Trophoblast cell (in vitro differentiated cells and primary cell): ENCODE data around the gene TIMM50.
"Not testable (repeated sequence)": the region's sequence is repeated elsewhere in the genome, so short reads cannot be mapped to it uniquely, and the experiment has no call there.

Experiments
- DNase-seq, 2 donors: peaks; one replicate each; pipeline ENCODE4 v3.0.0-alpha.2; 2016
- H2AFZ ChIP-seq: 2 replicates; pipeline ENCODE4 v1.6.1; 2013; ENCODE audit warnings: low read length, moderate library complexity, mild to moderate bottlenecking; ENCODE audit not compliant: insufficient read depth, poor library complexity
- H2AK5ac ChIP-seq: 2 replicates; pipeline ENCODE4 v1.6.1; 2013; ENCODE audit warnings: mild to moderate bottlenecking, low read length
- H2BK120ac ChIP-seq: 2 replicates; pipeline ENCODE4 v1.6.1; 2013; ENCODE audit warnings: low read length, mild to moderate bottlenecking, moderate library complexity; ENCODE audit not compliant: insufficient read depth, poor library complexity
- H2BK12ac ChIP-seq: 2 replicates; pipeline ENCODE4 v1.6.1; 2013; ENCODE audit warnings: mild to moderate bottlenecking, low read length, moderate library complexity
- H2BK5ac ChIP-seq: 2 replicates; pipeline ENCODE4 v1.6.1; 2013; ENCODE audit warnings: low read length, low read depth, moderate library complexity, mild to moderate bottlenecking; ENCODE audit not compliant: poor library complexity
- H3K14ac ChIP-seq: 2 replicates; pipeline ENCODE4 v1.6.1; 2013; ENCODE audit warnings: mild to moderate bottlenecking, low read length
- H3K18ac ChIP-seq: 2 replicates; pipeline ENCODE4 v1.6.1; 2013; ENCODE audit warnings: mild to moderate bottlenecking, low read length
- H3K23ac ChIP-seq: 2 replicates; pipeline ENCODE4 v1.6.1; 2013; ENCODE audit warnings: low read length
- H3K27ac ChIP-seq: 2 replicates; pipeline ENCODE4 v1.5.1; 2013; ENCODE audit warnings: low read depth, mild to moderate bottlenecking, inconsistent platforms, low read length, moderate library complexity
- H3K27me3 ChIP-seq: 2 replicates; pipeline ENCODE4 v1.6.1; 2013; ENCODE audit warnings: inconsistent platforms, mild to moderate bottlenecking, low read length, moderate library complexity; ENCODE audit not compliant: insufficient read depth
- H3K36me3 ChIP-seq, 2 experiments: 1 replicate in 1 of 2; 2 replicates in 1 of 2; pipeline ENCODE4 v1.6.1; 2013; ENCODE audit warnings: low read length in 2 of 2, mild to moderate bottlenecking in 2 of 2, moderate library complexity in 1 of 2; ENCODE audit not compliant: insufficient read depth in 2 of 2, control insufficient read depth in 1 of 2
- H3K4ac ChIP-seq: 2 replicates; pipeline ENCODE4 v1.6.1; 2013; ENCODE audit warnings: low read depth, mild to moderate bottlenecking, low read length, moderate library complexity
- H3K4me1 ChIP-seq, 2 experiments: 1 replicate in 1 of 2; 2 replicates in 1 of 2; pipeline ENCODE4 v1.6.1; 2013; ENCODE audit warnings: low read length in 2 of 2, mild to moderate bottlenecking in 2 of 2, moderate library complexity in 1 of 2; ENCODE audit not compliant: insufficient read depth in 2 of 2, control insufficient read depth in 1 of 2
- H3K4me2 ChIP-seq: 2 replicates; pipeline ENCODE4 v1.6.1; 2013; ENCODE audit warnings: inconsistent platforms, mild to moderate bottlenecking, low read length, moderate library complexity
- H3K4me3 ChIP-seq: 2 replicates; pipeline ENCODE4 v1.5.1; 2013; ENCODE audit warnings: mild to moderate bottlenecking, low read depth, low read length, inconsistent platforms
- H3K79me1 ChIP-seq: one replicate; pipeline ENCODE4 v1.6.1; 2013; ENCODE audit warnings: low read length
- H3K79me2 ChIP-seq: 2 replicates; pipeline ENCODE4 v1.6.1; 2013; ENCODE audit warnings: low read length, mild to moderate bottlenecking; ENCODE audit not compliant: control insufficient read depth, insufficient read depth, poor library complexity
- H3K9ac ChIP-seq: 2 replicates; pipeline ENCODE4 v1.6.1; 2013; ENCODE audit warnings: mild to moderate bottlenecking, low read length
- H3K9me3 ChIP-seq: 2 replicates; pipeline ENCODE4 v1.6.1; 2013; ENCODE audit warnings: low read depth, mild to moderate bottlenecking, control low read depth, inconsistent platforms, low read length; ENCODE audit not compliant: insufficient read depth
- H4K12ac ChIP-seq: 2 replicates; pipeline ENCODE4 v1.6.1; 2013; ENCODE audit warnings: low read depth, mild to moderate bottlenecking, low read length, moderate library complexity
- H4K8ac ChIP-seq: 2 replicates; pipeline ENCODE4 v1.6.1; 2013; ENCODE audit warnings: low read depth, mild to moderate bottlenecking, low read length, moderate library complexity
- H4K91ac ChIP-seq: one replicate; pipeline ENCODE4 v1.6.1; 2013; ENCODE audit warnings: low read depth, mild to moderate bottlenecking, low read length, moderate library complexity
- WGBS: extraction: QIAGEN DNeasy Blood & Tissue Kit; methylation state at CpG from one replicate; pipeline ENCODE4 v1.1.7; 2013; ENCODE audit warnings: missing lambda C conversion rate; ENCODE audit not compliant: insufficient read length, insufficient coverage; ENCODE audit errors: extremely low coverage; 5-methylcytosine and 5-hydroxymethylcytosine counted together

Gene TIMM50

GRCh38 chr19:39479319-39479801 is 1.3 kb upstream of the TIMM50 start:
- H3K79me2 ChIP-seq, H4K8ac ChIP-seq, H2AFZ ChIP-seq, H3K9ac ChIP-seq, H2BK120ac ChIP-seq, H3K23ac ChIP-seq, H3K4me2 ChIP-seq, H2BK5ac ChIP-seq, H3K4ac ChIP-seq, H3K18ac ChIP-seq, H3K27me3 ChIP-seq, H3K4me1 ChIP-seq, H3K27ac ChIP-seq, H4K91ac ChIP-seq, H4K12ac ChIP-seq, H2BK12ac ChIP-seq, H3K4me3 ChIP-seq, H3K79me1 ChIP-seq, DNase-seq, H3K9me3 ChIP-seq, H3K14ac ChIP-seq, H2AK5ac ChIP-seq: not testable (repeated sequence)
- peaks cover 28% of the 10 kb centered on the region in 2 experiments for H3K36me3 ChIP-seq
- no CpG with 5 or more reads among the region's 11 CpGs for WGBS

DNA sequence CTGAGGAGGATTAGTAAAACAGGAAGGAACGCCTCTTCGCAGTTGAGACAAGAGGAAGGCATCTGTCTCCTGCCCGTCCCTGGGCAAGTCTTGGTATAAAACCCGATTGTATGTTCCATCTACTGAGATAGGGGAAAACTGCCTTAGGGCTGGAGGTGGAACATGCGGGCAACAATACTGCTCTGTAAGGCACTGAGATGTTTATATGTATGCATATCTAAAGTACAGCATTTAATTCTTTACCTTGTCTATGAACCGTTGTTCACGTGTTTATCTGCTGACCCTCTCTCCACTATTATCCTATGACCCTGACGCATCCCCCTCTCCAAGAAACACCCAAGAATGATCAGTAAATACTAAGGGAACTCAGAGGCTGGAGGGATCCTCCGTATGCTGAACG is 722 bp upstream of the TIMM50 start:
- Histone ChIP-seq H3K4me1 (peaks cover 7 to 9% of the 10 kb centered on the region in 2 experiments), H3K9ac (no peak overlapping the region), H3K27ac (no peak overlapping the region), H2AFZ (no peak overlapping the region), H3K4ac (no peak overlapping the region), H2AK5ac (no peak overlapping the region), H4K91ac (no peak overlapping the region), H3K14ac (no peak overlapping the region), H3K79me1 (peaks cover 7% of the 10 kb centered on the region), H3K79me2 (peaks cover 9% of the 10 kb centered on the region), H3K36me3 (peaks cover 23% of the 10 kb centered on the region in 2 experiments), H4K8ac (peak overlapping the region; percentile 80), H2BK120ac (peak overlapping the region; percentile 48), H3K27me3 (no peaks in the 10 kb centered on the region), H4K12ac (peak overlapping the region; percentile 55), H2BK5ac (no peak overlapping the region), H2BK12ac (no peak overlapping the region), H3K18ac (no peak overlapping the region), H3K23ac (no peak overlapping the region), H3K4me3 (no peak overlapping the region), H3K4me2 (peak overlapping the region; percentile 74), H3K9me3 (no peaks in the 10 kb centered on the region)
- WGBS = no CpG with 5 or more reads among the region's 10 CpGs
- DNase-seq = peak; percentile 24 to 61

DNA sequence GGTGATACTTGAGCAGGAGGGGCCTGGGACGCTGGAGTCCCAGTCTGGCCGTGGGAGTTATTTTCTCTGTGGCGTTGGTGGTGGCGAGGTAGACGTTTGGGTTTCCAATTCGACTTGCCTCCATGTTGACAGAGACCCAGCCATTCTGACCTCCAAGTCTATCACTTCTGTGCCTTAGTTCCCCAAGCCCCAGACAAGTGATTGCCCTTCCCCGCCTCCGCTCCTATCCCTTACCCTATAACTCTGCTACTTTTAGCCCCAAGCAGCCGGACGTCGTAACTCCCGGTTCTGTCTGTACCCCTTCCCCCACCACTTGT is 549 bp downstream of the TIMM50 start:
- H4K91ac ChIP-seq = peak overlapping the region; percentile 84
- H3K4me2 ChIP-seq = peak overlapping the region; percentile 90
- peak overlapping the region; percentile 88 for H2BK5ac ChIP-seq
- peak overlapping the region; percentile 90 for H2AK5ac ChIP-seq
- peaks cover 9% of the 10 kb centered on the region for H3K79me2 ChIP-seq
- H3K9ac ChIP-seq = peak overlapping the region; percentile 97
- no peak overlapping the region for H3K23ac ChIP-seq
- peak overlapping the region; percentile 98 for H4K8ac ChIP-seq
- peak overlapping the region; percentile 65 for H3K18ac ChIP-seq
- H3K14ac ChIP-seq = peak overlapping the region; percentile 76
- H3K4me3 ChIP-seq = peak overlapping the region; percentile 93
- no peak for DNase-seq
- H3K27ac ChIP-seq = peak overlapping the region; percentile 51
- WGBS = no CpG with 5 or more reads among the region's 12 CpGs
- H2BK120ac ChIP-seq = peak overlapping the region; percentile 80
- peaks cover 19 to 20% of the 10 kb centered on the region in 2 experiments for H3K36me3 ChIP-seq
- H2AFZ ChIP-seq = peak overlapping the region; percentile 100
- H3K9me3 ChIP-seq = no peaks in the 10 kb centered on the region
- H4K12ac ChIP-seq = peak overlapping the region; percentile 92
- peaks cover 7 to 9% of the 10 kb centered on the region in 2 experiments for H3K4me1 ChIP-seq
- H3K4ac ChIP-seq = peak overlapping the region; percentile 75
- H3K27me3 ChIP-seq = no peaks in the 10 kb centered on the region
- H2BK12ac ChIP-seq = no peak overlapping the region
- H3K79me1 ChIP-seq = peaks cover 7% of the 10 kb centered on the region

DNA sequence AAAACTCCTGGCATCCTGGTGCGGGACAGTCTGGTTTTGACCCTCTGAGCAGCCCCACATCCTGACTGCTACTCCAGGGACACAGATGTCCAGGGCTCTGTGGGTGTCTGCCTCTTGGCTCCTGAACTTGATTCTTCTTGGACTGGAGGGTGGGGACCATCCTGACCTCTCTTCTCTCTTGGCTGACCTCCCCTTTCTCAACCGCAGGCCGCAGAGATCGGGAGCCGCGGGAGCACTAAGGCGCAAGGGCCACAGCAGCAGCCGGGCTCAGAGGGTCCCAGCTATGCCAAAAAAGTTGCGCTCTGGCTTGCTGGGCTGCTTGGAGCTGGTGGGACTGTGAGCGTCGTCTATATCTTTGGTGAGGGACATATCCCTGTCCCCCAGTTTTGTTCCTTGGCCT is 1.0 kb downstream of the TIMM50 start:
- Histone ChIP-seq H3K9me3 (no peaks in the 10 kb centered on the region), H2BK5ac (no peak overlapping the region), H2BK12ac (no peak overlapping the region), H4K91ac (no peak overlapping the region), H3K79me2 (peaks cover 9% of the 10 kb centered on the region), H2AFZ (no peak overlapping the region), H4K12ac (no peak overlapping the region), H3K27ac (no peak overlapping the region), H4K8ac (peak overlapping the region; percentile 11), H3K79me1 (peaks cover 7% of the 10 kb centered on the region), H3K18ac (no peak overlapping the region), H3K4me1 (peaks cover 7 to 9% of the 10 kb centered on the region in 2 experiments), H3K4me2 (peak overlapping the region; percentile 90), H3K36me3 (peaks cover 20% of the 10 kb centered on the region in 2 experiments), H3K14ac (no peak overlapping the region), H3K4me3 (peak overlapping the region; percentile 93), H3K23ac (no peak overlapping the region), H3K27me3 (no peaks in the 10 kb centered on the region), H2BK120ac (no peak overlapping the region), H3K9ac (peak overlapping the region; percentile 97), H2AK5ac (no peak overlapping the region), H3K4ac (peak overlapping the region; percentile 35)
- no peak for DNase-seq
- no CpG with 5 or more reads among the region's 11 CpGs for WGBS
